Measurements from ENCODE around the gene NPAS1.
"Not testable (repeated sequence)": the region's sequence is repeated elsewhere in the genome, so short reads cannot be mapped to it uniquely, and the experiment has no call there.

The NPAS1 gene

DNA sequence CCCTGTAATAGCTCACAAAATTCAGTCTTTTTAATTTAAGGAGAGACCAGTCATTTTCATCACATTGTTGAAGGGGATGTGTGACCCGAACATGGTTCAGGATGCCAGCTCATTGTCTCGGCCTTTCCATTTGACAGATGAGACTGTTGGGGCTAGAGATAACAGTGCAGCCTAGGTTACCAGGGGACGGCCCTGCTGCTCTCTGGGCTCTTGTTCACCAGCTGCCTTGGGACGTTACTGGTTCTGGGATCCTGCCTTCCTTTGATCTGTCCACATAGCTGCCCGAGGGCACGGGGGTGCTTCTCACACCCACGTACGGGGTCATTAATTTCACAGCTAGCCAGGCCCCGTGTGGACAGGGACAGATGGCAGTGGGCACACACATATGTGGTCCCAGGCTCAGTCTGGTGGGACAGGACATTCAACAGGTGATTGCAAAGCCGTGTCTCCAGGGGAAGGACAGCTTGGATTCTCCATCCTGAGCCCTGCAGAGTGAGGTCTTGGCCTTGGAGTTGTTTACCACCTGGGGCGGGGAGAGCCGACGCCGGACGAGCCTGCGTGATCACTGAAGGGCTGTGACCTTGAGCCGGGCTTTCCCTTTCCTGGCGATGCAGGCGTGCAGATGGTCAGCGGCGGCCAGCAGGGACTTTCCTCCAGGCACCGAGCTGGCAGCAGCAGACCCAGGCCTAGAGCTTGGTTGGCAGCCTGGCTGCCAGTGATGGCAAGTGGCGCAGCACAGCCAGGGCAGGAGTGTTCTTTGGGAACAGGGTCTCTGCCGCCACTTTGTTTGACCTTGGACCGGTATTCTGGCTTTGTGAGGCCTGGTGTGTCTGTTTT, 26.7 kb upstream of the NPAS1 start:
- no peak for DNase-seq (ENCODE audit: low read depth)

GRCh38 chr19:46993622-46994021, 26.0 kb upstream of the NPAS1 start:
- DNase-seq (ENCODE audit: low read depth), result no peak

GRCh38 chr19:46994141-46994686, 25.4 kb upstream of the NPAS1 start:
- no peak for DNase-seq (ENCODE audit: low read depth)

- no peak for DNase-seq (ENCODE audit: low read depth)
These were observed 24.1 kb upstream of the NPAS1 start for GRCh38 chr19:46995492-46995891.

- DNase-seq (ENCODE audit: low read depth), result no peak
These were observed 21.1 kb upstream of the NPAS1 start for GRCh38 chr19:46998445-46999125.

- no peak for DNase-seq (ENCODE audit: low read depth)
These were observed 20.3 kb upstream of the NPAS1 start for GRCh38 chr19:46999377-46999776.

- no peak for DNase-seq (ENCODE audit: low read depth)
These were observed 19.8 kb upstream of the NPAS1 start for GRCh38 chr19:46999878-47000277.

DNA sequence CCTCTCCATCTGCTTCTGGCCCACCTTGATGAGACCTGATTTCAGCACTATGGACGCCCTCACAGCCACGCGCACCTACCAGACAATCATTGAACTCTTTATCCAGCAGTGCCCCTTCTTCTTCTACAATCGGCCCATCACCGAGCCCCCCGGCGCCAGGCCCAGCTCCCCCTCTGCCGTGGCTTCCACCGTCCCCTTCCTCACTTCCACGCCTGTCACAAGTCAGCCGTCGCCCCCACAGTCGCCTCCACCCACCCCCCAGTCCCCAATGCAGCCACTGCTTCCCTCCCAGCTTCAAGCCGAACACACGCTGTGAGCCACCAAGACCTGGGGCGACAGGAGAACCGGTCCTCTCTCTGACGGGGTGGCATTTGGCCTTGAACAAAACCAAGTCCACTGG, 19.3 kb upstream of the NPAS1 start:
- no peak for DNase-seq (ENCODE audit: low read depth)

DNA sequence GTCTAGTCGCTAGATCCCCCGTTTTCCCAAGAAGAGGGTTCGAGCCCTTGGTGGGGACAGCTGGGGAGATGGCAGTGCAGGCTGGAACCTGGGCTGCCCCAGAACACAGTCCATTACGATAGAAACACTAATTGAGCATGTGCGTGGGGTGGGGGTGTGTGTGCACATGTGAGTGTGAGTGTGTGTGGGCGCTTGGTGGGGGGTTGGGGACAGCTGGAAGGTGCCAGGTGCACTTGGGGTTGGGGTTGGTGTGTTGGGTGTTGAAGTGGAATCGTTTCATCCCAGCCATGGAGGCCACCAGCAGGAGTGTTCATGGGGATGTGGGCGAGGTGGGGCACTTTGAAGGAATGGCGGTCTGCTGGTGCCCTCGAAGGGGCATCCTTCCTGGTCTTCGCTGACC, 18.1 kb upstream of the NPAS1 start:
- no peak for DNase-seq (ENCODE audit: low read depth)

DNA sequence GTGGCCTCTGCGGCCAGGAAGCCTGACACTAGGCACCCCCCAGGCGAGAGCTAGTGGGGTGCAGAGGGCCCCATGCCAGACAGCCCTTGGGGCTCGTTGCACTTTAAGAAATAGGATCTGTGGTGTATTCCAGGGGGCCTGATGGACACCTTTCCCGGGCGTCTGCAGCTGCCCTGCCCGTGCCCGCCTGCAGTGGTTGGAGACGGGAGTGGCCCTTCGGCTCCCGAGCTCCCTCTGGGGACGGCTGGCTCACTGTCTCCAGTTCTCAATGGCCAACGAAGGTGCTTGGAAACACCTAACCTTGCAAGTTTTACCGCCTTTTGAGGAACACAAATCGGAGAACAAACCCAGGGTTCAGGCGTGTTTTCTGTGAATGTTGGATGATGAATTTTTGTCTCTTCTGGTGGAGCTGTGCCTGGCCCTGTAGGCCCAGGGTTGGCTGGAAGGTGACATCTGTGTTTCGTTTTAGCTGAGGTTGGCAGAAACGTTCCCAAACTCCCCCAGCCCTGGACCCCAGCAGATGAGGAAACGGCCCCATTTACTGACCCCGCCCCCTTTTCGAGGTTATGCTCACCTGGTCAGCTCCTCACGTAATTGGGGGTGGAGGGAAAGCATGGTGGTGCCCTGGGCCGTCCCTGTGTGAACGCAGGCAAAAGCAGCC, 17.4 kb upstream of the NPAS1 start:
- DNase-seq (ENCODE audit: low read depth), result no peak

DNA sequence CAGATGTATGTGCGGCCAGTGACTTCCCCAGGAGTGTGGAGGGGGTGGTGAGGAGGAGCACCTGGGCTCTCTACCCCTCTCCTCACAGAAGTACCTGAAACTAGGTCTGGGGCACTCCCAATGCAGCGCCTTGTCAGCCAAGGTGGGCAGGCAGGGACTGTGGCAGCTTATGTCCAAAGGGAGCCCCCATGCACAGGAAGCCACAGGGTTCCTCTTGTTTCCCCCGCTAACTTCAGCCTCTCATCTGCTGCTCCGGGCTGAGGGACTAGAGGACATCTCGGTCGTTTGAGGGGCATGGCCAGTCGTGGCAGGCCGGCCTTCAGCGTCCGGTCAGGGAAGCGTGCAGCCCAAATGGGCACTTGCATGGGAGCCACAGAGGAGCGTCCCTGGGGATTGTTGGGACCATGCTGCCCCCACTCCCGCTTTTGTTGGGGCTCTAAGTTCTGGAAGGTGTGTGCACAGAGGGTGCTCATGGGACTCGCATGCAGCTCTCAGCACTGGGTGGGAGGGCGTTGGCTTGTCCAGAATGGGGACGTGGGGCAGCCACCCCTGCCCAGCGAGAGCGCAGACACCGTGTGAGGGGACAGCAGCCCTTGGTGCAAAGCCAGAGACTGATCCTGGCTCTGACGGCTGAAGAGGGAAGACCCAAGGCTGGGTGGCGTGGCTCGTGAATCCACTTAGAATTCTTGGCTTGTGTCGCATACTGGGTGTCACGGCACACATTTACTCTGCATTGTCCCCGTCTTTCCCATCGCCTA, 16.6 kb upstream of the NPAS1 start:
- no peak for DNase-seq (ENCODE audit: low read depth)

- no peak for DNase-seq (ENCODE audit: low read depth)
These were observed 15.8 kb upstream of the NPAS1 start for GRCh38 chr19:47003611-47004465.

- DNase-seq (ENCODE audit: low read depth), result no peak
These were observed 14.4 kb upstream of the NPAS1 start for GRCh38 chr19:47005164-47005641.

- DNase-seq (ENCODE audit: low read depth), result no peak
These were observed 13.8 kb upstream of the NPAS1 start for GRCh38 chr19:47005873-47006272.

GRCh38 chr19:47006496-47006895, 13.1 kb upstream of the NPAS1 start:
- DNase-seq (ENCODE audit: low read depth), result no peak

- DNase-seq (ENCODE audit: low read depth), result not testable (repeated sequence)
These were observed 9.1 kb upstream of the NPAS1 start for GRCh38 chr19:47010549-47010948.

GRCh38 chr19:47012617-47013016, 7.0 kb upstream of the NPAS1 start:
- no peak for DNase-seq (ENCODE audit: low read depth)

- DNase-seq (ENCODE audit: low read depth), result peak; percentile 47
These were observed 6.6 kb upstream of the NPAS1 start for GRCh38 chr19:47013041-47013517.

DNA sequence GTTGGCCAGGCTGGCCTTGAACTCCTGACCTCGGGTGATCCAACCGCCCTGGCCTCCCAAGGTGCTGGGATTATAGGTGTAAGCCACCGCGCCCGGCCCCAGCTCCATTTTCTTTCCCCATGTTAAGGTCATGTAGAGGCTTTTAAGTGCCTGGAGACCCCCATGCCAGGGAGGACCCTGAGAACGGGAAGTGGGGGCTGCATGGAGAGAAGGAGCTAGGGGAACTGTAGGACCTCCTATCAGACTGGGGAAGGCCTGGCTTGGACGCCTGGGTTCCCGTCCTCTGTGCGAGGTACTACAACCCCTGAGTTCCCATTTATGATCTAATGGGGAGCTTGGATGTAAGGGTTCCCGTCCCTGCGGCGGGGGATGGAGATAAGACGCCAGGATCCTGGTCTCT, 714 bp upstream of the NPAS1 start:
- no peak for DNase-seq (ENCODE audit: low read depth)

DNA sequence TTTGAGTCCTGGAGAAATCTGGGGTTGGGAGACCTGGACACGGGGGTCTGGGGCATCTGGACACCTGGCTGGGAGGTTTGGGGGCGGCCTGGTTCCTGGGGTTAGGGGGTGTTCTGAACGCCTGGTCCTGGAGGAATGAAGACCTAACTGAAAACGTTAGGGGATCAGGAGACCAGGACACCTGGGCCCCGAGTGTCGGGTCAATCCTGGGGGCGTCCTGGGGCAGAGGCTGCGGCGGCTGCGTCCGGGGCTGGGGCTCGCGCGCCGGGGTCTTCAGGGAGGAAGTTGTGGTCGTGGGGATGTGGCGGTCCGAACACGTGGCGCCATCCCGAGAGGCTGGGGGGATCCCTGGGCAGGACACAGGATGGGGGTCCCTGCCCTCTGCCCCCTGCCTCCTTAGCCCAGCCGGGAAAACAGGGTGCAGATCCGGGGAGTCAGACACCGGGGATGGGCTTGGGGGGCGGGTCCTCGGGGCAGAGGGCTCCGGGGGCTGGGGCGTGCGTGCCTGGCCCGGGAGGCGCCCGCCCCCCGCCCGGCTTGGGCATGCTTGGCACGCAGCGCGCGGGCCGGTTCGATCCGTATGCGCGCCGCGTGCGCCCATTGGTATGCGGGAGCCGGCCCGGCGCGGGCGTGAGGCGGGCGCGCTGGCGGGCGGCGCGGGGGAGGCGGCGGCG, 632 bp downstream of the NPAS1 start:
- DNase-seq (ENCODE audit: low read depth), result no peak

Data from activated T-cell treated with anti-CD3 and anti-CD28 coated beads for 24 hours (primary cell).